HepG2 (cell line): Measurements from ENCODE around the gene RPL19. TPM values are rescaled to one million over a fixed set of nuclear protein-coding genes. Genes with fewer than 3 reads are reported as not detected.

Experiments
- ATAD3A ChIP-seq: sonication (generic); formaldehyde crosslinking; IDR thresholded peaks from 2 replicates; pipeline ENCODE4 v1.4.0; 2020; ENCODE audit warnings: missing genetic modification reagents
- BRCA1 ChIP-seq: sonication (generic); formaldehyde crosslinking; IDR thresholded peaks from 2 replicates; pipeline ENCODE4 v1.4.0; 2020; ENCODE audit warnings: missing genetic modification reagents
- DMAP1 ChIP-seq: IDR thresholded peaks from 2 replicates; pipeline ENCODE4 v1.6.1; 2016
- JARID2 ChIP-seq: sonication (generic); formaldehyde crosslinking; IDR thresholded peaks from 2 replicates; pipeline ENCODE4 v1.8.1; 2023; ENCODE audit warnings: missing genetic modification reagents, inconsistent platforms; ENCODE audit not compliant: insufficient replicate concordance
- PITX1 ChIP-seq: sonication (generic); formaldehyde crosslinking; IDR thresholded peaks from 2 replicates; pipeline ENCODE4 v1.5.1; 2020; ENCODE audit warnings: mild to moderate bottlenecking, missing genetic modification reagents
- RFX3 ChIP-seq: IDR thresholded peaks from 2 replicates; pipeline ENCODE4 v1.6.1; 2016; ENCODE audit warnings: missing biosample characterization, missing genetic modification reagents
- SMC3 ChIP-seq: IDR thresholded peaks from 2 replicates; pipeline ENCODE4 v1.6.1; 2011; ENCODE audit warnings: low read length, improper control_type of control experiment
- SP4 ChIP-seq: sonication (generic); formaldehyde crosslinking; IDR thresholded peaks from 2 replicates; pipeline ENCODE4 v1.8.1; 2023; ENCODE audit warnings: mild to moderate bottlenecking, missing genetic modification reagents
- ZBTB1 ChIP-seq: sonication (generic); formaldehyde crosslinking; IDR thresholded peaks from 2 replicates; pipeline ENCODE4 v1.4.0; 2020; ENCODE audit warnings: missing genetic modification reagents, borderline replicate concordance
- ZNF256 ChIP-seq: sonication (generic); formaldehyde crosslinking; conservative IDR thresholded peaks from 2 replicates; pipeline ENCODE4 v1.4.0; 2020; ENCODE audit warnings: missing genetic modification reagents
- ZNF441 ChIP-seq: sonication (generic); formaldehyde crosslinking; IDR thresholded peaks from 2 replicates; pipeline ENCODE4 v1.7.0; 2021; ENCODE audit warnings: missing genetic modification reagents, borderline replicate concordance
- ZNF550 ChIP-seq: sonication (generic); formaldehyde crosslinking; IDR thresholded peaks from 2 replicates; pipeline ENCODE4 v1.4.0; 2020; ENCODE audit warnings: mild to moderate bottlenecking, missing genetic modification reagents, borderline replicate concordance
- ZNF598 ChIP-seq: sonication (generic); formaldehyde crosslinking; IDR thresholded peaks from 2 replicates; pipeline ENCODE4 v1.5.1; 2020; ENCODE audit warnings: mild to moderate bottlenecking, missing genetic modification reagents, borderline replicate concordance
- ZNF614 ChIP-seq: IDR thresholded peaks from 2 replicates; pipeline ENCODE4 v1.6.1; 2018; ENCODE audit warnings: missing biosample characterization, missing genetic modification reagents, inconsistent platforms, borderline replicate concordance
- ZNF768 ChIP-seq: sonication (generic); formaldehyde crosslinking; IDR thresholded peaks from 2 replicates; pipeline ENCODE4 v1.4.0; 2020; ENCODE audit warnings: missing genetic modification reagents
- polyA plus RNA-seq, 8 experiments: library from polyadenylated mRNA; depleted of rRNA in 3 of 8; stranded (reverse) in 7 of 8; unstranded in 1 of 8; fragments of >200 nt; fragmentation: Illumina TruSeq in 4 of 8; extraction: Trizol in 4 of 8; gene quantifications; 2 replicates each; pipeline versions ENCODE4 v1.2.1 to v1.2.3, GENCODE V29; 2011 to 2016; ENCODE audit warnings: low read depth in 4 of 8, missing spikeins in 1 of 8, mixed read lengths in 1 of 8; ENCODE audit not compliant: insufficient read depth in 1 of 8
- total RNA-seq, 5 experiments: library from RNA; depleted of rRNA; stranded (reverse); fragments of >200 nt; fragmentation: Illumina TruSeq; extraction: Trizol; gene quantifications; 2 replicates each; pipeline ENCODE4 v1.2.3, GENCODE V29; 2016; ENCODE audit warnings: low read depth in 1 of 5
- TF ChIP-seq, protein P1 (sequence below): sonication (generic); formaldehyde crosslinking; IDR thresholded peaks from 2 replicates; pipeline ENCODE4 v1.5.0; 2020; ENCODE audit warnings: mild to moderate bottlenecking, missing genetic modification reagents, borderline replicate concordance
- TF ChIP-seq, protein P2 (sequence below): sonication (generic); formaldehyde crosslinking; conservative IDR thresholded peaks from 2 replicates; pipeline ENCODE4 v1.4.0; 2020; ENCODE audit warnings: missing genetic modification reagents
- TF ChIP-seq, protein P3 (sequence below): IDR thresholded peaks from 2 replicates; pipeline ENCODE4 v1.6.1; 2016; ENCODE audit warnings: low read depth
- TF ChIP-seq, protein P4 (sequence below), 2 experiments: IDR thresholded peaks; 2 replicates each; pipeline ENCODE4 v1.6.1; 2011 to 2012; ENCODE audit warnings: low read length in 2 of 2, borderline replicate concordance in 1 of 2, low read depth in 1 of 2, mild to moderate bottlenecking in 1 of 2, moderate library complexity in 1 of 2

The RPL19 gene
- total and polyA plus RNA-seq, 2 of the 13 experiments (the other 11 are each of a cell fraction or from before 2014, with no cell fraction given), result 2,522 to 2,768 TPM

DNA sequence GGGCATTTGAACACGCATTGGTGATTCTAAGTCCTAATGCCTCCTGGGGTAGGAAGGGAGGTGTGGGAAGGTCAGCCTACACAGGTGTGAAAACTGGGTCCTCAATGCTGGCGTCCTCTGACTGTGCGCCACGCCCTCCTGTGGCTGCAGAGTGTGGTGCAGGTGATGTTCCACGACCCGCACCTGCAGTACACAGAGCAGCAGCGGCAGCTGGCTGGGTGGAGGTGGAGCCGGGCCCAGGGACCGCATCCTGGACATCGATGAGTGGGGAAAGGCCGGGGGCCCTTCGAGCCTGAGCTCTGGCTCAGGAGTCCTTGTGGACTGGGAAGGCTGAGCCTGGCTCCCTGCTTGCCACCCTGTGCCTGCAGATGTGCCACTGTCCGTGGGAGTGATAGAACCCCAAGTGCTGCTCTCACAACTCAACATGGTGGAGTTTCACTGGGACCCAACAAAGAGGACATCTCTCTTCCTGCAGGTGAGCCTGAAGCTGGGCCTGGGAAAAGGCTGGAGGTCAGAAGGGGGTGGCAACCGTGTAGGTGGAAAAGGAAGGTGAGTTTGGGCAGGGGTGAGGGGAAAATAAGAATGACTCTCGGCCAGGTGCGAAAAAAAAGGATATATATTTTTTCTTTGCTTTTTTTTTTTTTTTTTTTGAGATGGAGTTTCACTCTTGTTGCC is 39.7 kb downstream of the RPL19 start (continued):
- TF ChIP-seq, protein P1, sequence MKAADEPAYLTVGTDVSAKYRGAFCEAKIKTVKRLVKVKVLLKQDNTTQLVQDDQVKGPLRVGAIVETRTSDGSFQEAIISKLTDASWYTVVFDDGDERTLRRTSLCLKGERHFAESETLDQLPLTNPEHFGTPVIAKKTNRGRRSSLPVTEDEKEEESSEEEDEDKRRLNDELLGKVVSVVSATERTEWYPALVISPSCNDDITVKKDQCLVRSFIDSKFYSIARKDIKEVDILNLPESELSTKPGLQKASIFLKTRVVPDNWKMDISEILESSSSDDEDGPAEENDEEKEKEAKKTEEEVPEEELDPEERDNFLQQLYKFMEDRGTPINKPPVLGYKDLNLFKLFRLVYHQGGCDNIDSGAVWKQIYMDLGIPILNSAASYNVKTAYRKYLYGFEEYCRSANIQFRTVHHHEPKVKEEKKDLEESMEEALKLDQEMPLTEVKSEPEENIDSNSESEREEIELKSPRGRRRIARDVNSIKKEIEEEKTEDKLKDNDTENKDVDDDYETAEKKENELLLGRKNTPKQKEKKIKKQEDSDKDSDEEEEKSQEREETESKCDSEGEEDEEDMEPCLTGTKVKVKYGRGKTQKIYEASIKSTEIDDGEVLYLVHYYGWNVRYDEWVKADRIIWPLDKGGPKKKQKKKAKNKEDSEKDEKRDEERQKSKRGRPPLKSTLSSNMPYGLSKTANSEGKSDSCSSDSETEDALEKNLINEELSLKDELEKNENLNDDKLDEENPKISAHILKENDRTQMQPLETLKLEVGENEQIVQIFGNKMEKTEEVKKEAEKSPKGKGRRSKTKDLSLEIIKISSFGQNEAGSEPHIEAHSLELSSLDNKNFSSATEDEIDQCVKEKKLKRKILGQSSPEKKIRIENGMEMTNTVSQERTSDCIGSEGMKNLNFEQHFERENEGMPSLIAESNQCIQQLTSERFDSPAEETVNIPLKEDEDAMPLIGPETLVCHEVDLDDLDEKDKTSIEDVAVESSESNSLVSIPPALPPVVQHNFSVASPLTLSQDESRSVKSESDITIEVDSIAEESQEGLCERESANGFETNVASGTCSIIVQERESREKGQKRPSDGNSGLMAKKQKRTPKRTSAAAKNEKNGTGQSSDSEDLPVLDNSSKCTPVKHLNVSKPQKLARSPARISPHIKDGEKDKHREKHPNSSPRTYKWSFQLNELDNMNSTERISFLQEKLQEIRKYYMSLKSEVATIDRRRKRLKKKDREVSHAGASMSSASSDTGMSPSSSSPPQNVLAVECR, result no peak
- TF ChIP-seq RFX3 (CRISPR knock-in tag) (no peak), ZNF256 (CRISPR knock-in tag) (no peak), DMAP1 (no peak), PITX1 (CRISPR knock-in tag) (no peak), BRCA1 (CRISPR knock-in tag) (no peak), ZNF768 (CRISPR knock-in tag) (peak; percentile 46; the same call in 1 of the 2 replicates), ATAD3A (no peak), ZNF614 (no peak), SMC3 (peak; percentile 70), SP4 (CRISPR knock-in tag) (no peak), ZNF441 (no peak), JARID2 (CRISPR knock-in tag) (no peak), ZNF598 (CRISPR knock-in tag) (peak; percentile 51; the same call in 1 of the 2 replicates), ZBTB1 (no peak), ZNF550 (CRISPR knock-in tag) (no peak)
- TF ChIP-seq, protein P2, sequence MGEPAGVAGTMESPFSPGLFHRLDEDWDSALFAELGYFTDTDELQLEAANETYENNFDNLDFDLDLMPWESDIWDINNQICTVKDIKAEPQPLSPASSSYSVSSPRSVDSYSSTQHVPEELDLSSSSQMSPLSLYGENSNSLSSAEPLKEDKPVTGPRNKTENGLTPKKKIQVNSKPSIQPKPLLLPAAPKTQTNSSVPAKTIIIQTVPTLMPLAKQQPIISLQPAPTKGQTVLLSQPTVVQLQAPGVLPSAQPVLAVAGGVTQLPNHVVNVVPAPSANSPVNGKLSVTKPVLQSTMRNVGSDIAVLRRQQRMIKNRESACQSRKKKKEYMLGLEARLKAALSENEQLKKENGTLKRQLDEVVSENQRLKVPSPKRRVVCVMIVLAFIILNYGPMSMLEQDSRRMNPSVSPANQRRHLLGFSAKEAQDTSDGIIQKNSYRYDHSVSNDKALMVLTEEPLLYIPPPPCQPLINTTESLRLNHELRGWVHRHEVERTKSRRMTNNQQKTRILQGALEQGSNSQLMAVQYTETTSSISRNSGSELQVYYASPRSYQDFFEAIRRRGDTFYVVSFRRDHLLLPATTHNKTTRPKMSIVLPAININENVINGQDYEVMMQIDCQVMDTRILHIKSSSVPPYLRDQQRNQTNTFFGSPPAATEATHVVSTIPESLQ (CRISPR knock-in tag), result no peak
- TF ChIP-seq, protein P3, sequence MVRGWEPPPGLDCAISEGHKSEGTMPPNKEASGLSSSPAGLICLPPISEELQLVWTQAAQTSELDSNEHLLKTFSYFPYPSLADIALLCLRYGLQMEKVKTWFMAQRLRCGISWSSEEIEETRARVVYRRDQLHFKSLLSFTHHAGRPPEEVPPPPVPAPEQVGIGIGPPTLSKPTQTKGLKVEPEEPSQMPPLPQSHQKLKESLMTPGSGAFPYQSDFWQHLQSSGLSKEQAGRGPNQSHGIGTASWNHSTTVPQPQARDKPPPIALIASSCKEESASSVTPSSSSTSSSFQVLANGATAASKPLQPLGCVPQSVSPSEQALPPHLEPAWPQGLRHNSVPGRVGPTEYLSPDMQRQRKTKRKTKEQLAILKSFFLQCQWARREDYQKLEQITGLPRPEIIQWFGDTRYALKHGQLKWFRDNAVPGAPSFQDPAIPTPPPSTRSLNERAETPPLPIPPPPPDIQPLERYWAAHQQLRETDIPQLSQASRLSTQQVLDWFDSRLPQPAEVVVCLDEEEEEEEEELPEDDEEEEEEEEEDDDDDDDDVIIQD (CRISPR knock-in tag), result 0 out of 2 replicates have a peak, but pooled peaks have one; percentile 29
- TF ChIP-seq, protein P4, sequence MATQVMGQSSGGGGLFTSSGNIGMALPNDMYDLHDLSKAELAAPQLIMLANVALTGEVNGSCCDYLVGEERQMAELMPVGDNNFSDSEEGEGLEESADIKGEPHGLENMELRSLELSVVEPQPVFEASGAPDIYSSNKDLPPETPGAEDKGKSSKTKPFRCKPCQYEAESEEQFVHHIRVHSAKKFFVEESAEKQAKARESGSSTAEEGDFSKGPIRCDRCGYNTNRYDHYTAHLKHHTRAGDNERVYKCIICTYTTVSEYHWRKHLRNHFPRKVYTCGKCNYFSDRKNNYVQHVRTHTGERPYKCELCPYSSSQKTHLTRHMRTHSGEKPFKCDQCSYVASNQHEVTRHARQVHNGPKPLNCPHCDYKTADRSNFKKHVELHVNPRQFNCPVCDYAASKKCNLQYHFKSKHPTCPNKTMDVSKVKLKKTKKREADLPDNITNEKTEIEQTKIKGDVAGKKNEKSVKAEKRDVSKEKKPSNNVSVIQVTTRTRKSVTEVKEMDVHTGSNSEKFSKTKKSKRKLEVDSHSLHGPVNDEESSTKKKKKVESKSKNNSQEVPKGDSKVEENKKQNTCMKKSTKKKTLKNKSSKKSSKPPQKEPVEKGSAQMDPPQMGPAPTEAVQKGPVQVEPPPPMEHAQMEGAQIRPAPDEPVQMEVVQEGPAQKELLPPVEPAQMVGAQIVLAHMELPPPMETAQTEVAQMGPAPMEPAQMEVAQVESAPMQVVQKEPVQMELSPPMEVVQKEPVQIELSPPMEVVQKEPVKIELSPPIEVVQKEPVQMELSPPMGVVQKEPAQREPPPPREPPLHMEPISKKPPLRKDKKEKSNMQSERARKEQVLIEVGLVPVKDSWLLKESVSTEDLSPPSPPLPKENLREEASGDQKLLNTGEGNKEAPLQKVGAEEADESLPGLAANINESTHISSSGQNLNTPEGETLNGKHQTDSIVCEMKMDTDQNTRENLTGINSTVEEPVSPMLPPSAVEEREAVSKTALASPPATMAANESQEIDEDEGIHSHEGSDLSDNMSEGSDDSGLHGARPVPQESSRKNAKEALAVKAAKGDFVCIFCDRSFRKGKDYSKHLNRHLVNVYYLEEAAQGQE (IDR thresholded peaks at IDR 0.05; ENCODE audit: borderline replicate concordance in 1 of 2, low read depth in 1 of 2, low read length in 2 of 2), result no peak
